Activated B cell treated with CpG ODN at 0.5 μM for 24 hours (primary cell): ENCODE data around the gene PRRT1. TPM values are rescaled to one million over a fixed set of nuclear protein-coding genes. Genes with fewer than 3 reads are reported as not detected.

ENCODE experiments used
- ATAC-seq: fragments of 200-7000 bp; cut with Tn5 transposase; one replicate; pipeline ENCODE4 v1.10.0; 2021; ENCODE audit warnings: low read depth, mild to moderate bottlenecking, moderate library complexity
- CTCF ChIA-PET: fragments of 350-600 bp; sonication (Branson Sonifier 250); formaldehyde crosslinking; loops from one replicate; lab custom pipeline; 2021; ENCODE audit warnings: antibody characterized with exemption; lab: Charles Lee
- POLR2A ChIA-PET: fragments of 350-600 bp; sonication (Branson Sonifier 250); formaldehyde crosslinking; loops from one replicate; lab custom pipeline; 2021; ENCODE audit warnings: antibody characterized with exemption; lab: Charles Lee
- DNase-seq: peaks from one replicate; pipeline ENCODE4 v3.0.0; 2022
- H3K27ac Mint-ChIP-seq: one replicate; pipeline ENCODE4 v1.8.0; 2020; ENCODE audit warnings: mixed read lengths
- H3K27me3 Mint-ChIP-seq: one replicate; pipeline ENCODE4 v1.8.0; 2021; ENCODE audit warnings: mixed read lengths
- H3K36me3 Mint-ChIP-seq: one replicate; pipeline ENCODE4 v1.8.0; 2021; ENCODE audit warnings: low read depth, mixed read lengths
- H3K4me1 Mint-ChIP-seq: one replicate; pipeline ENCODE4 v1.8.0; 2021; ENCODE audit warnings: mixed read lengths
- H3K4me3 Mint-ChIP-seq: one replicate; pipeline ENCODE4 v1.8.0; 2020; ENCODE audit warnings: mild to moderate bottlenecking, mixed read lengths
- H3K9me3 Mint-ChIP-seq: one replicate; pipeline ENCODE4 v1.8.0; 2020; ENCODE audit warnings: mixed read lengths
- intact Hi-C: fragments of 100-400 bp; cut with micrococcal nuclease; formaldehyde crosslinking; loops from one replicate; pipeline ENCODE4 v1.15.1; 2024
- total RNA-seq: library from RNA; stranded (reverse); gene quantifications from 2 replicates; pipeline ENCODE4 v1.2.3, GENCODE V29; 2022
- TF ChIP-seq, protein P1 (sequence below): fragments of 200-600 bp; IDR thresholded peaks from one replicate; pipeline ENCODE4 v1.8.0; 2022; ENCODE audit warnings: antibody characterized with exemption, mild to moderate bottlenecking

The PRRT1 gene
- total RNA-seq, 1 donor from 2014 or later = not detected

DNA sequence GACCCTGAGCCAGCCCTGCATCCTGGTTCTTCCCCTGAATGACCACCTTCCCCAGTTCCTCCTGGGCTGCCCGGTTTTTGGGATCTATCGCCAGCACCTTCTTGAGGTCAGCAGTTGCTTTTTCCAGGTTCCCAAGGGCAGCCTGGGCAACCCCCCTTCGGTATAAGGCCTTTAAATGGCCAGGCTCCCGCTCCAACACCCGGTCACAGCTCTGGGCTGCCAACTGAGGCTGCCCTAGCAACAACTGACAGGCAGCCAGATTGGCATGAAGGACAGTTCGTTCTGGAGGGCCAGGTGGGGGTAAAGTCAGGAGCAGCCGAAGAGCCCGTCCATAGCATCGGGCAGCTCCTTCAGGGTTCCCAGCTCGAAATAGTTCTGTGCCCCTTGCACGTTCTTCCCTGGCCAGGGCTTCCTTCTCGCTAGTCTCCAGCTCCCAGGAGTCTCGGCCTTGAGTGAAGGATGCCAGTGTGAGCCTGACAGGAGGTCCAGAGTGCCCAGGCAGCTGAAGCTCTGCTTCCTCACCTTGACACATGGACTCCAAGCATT, 22.9 kb downstream of the PRRT1 start:
- H3K36me3 Mint-ChIP-seq = peaks cover 40% of the 10 kb centered on the region

GRCh38 chr6:32127717-32128592, 23.8 kb downstream of the PRRT1 start, which contains the start of gene ATF6B:
Gene ATF6B, minus strand, starts transcription at chr6:32128246. Its CDS starts 39 bp downstream, at chr6:32128207.
- H3K4me3 Mint-ChIP-seq = peak within 1 kb of the TSS; percentile 99
- peak; percentile 92 for ATAC-seq
- CTCF ChIA-PET = interaction anchor here (0.6 to 4.3 kb wide), 5 partner anchors 10 to 740 kb away, joined by 3 to 28 read pairs (median 3); partner anchors contain the start of gene TAP2
- no peaks in the 10 kb centered on the region for H3K9me3 Mint-ChIP-seq
- TF ChIP-seq, protein P1, sequence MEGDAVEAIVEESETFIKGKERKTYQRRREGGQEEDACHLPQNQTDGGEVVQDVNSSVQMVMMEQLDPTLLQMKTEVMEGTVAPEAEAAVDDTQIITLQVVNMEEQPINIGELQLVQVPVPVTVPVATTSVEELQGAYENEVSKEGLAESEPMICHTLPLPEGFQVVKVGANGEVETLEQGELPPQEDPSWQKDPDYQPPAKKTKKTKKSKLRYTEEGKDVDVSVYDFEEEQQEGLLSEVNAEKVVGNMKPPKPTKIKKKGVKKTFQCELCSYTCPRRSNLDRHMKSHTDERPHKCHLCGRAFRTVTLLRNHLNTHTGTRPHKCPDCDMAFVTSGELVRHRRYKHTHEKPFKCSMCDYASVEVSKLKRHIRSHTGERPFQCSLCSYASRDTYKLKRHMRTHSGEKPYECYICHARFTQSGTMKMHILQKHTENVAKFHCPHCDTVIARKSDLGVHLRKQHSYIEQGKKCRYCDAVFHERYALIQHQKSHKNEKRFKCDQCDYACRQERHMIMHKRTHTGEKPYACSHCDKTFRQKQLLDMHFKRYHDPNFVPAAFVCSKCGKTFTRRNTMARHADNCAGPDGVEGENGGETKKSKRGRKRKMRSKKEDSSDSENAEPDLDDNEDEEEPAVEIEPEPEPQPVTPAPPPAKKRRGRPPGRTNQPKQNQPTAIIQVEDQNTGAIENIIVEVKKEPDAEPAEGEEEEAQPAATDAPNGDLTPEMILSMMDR = no peak
- H3K27me3 Mint-ChIP-seq = no peaks in the 10 kb centered on the region
- H3K27ac Mint-ChIP-seq = peak within 1 kb of the TSS; percentile 95
- peaks cover 53% of the 10 kb centered on the region for H3K4me1 Mint-ChIP-seq
- POLR2A ChIA-PET = interaction anchor here (0.6 to 4.3 kb wide), 14 partner anchors 9 to 844 kb away, joined by 3 to 59 read pairs (median 5); partner anchors contain the start of genes AGPAT1, DXO, GPSM3 and PBX2
- DNase-seq = peak; percentile 81
- peaks cover 48% of the 10 kb centered on the region for H3K36me3 Mint-ChIP-seq
- intact Hi-C loops = loop anchor here (1.0 to 5.0 kb wide), 4 partner anchors 62 to 1284 kb away; partner anchors contain the start of genes CSNK2B, EHMT2, LY6G5B and PBX2

More for the DNA sequence above, 22.9 kb downstream of the PRRT1 start:
- TF ChIP-seq, protein P1 = no peak
- intact Hi-C loops = loop anchor here (1.0 to 5.0 kb wide), 4 partner anchors 61 to 1283 kb away; partner anchors contain the start of genes CSNK2B, EHMT2, LY6G5B and PBX2
- H3K27ac Mint-ChIP-seq = peak overlapping the region; percentile 95
- H3K4me3 Mint-ChIP-seq = peak overlapping the region; percentile 99
- no peaks in the 10 kb centered on the region for H3K9me3 Mint-ChIP-seq
- ChIA-PET CTCF (interaction anchor here (1.0 to 4.3 kb wide), 4 partner anchors 11 to 710 kb away, joined by 3 to 28 read pairs (median 4); partner anchors contain the start of gene TAP2), POLR2A (interaction anchor here (0.5 to 4.3 kb wide), 12 partner anchors 10 to 843 kb away, joined by 3 to 59 read pairs (median 5); partner anchors contain the start of genes AGPAT1, DXO, GPSM3 and PBX2)
- peaks cover 53% of the 10 kb centered on the region for H3K4me1 Mint-ChIP-seq
- no peak for DNase-seq
- ATAC-seq = no peak
- no peaks in the 10 kb centered on the region for H3K27me3 Mint-ChIP-seq

- Mint-ChIP-seq H3K9me3 (no peaks in the 10 kb centered on the region), H3K27me3 (no peaks in the 10 kb centered on the region), H3K4me3 (peak overlapping the region; percentile 99), H3K36me3 (peaks cover 52% of the 10 kb centered on the region), H3K4me1 (peaks cover 53% of the 10 kb centered on the region), H3K27ac (peak overlapping the region; percentile 95)
- DNase-seq (no peak), ATAC-seq (no peak)
- TF ChIP-seq, protein P1 = no peak
- POLR2A ChIA-PET = interaction anchor here (0.7 to 4.3 kb wide), 10 partner anchors 8 to 726 kb away, joined by 3 to 59 read pairs (median 4); partner anchors contain the start of genes AGPAT1, GPSM3, PBX2 and PSMB9
- intact Hi-C loops = loop anchor here (5.0 kb wide), 2 partner anchors 460 to 1285 kb away; partner anchors contain the start of genes CSNK2B, LY6G5B and PHF1
- CTCF ChIA-PET = interaction anchor here (4.3 kb wide), 1 partner anchor 9 kb away, joined by 28 read pairs; no protein-coding TSS in a partner anchor
Measured at GRCh38 chr6:32127409-32127716, 24.4 kb downstream of the PRRT1 start.

GRCh38 chr6:32126880-32127279, 24.9 kb downstream of the PRRT1 start:
- TF ChIP-seq, protein P1 = no peak
- ATAC-seq (no peak), DNase-seq (no peak)
- peaks cover 53% of the 10 kb centered on the region for H3K4me1 Mint-ChIP-seq
- no peaks in the 10 kb centered on the region for H3K9me3 Mint-ChIP-seq
- no peak overlapping the region for H3K27ac Mint-ChIP-seq
- ChIA-PET CTCF (interaction anchor here (4.3 kb wide), 1 partner anchor 9 kb away, joined by 28 read pairs; no protein-coding TSS in a partner anchor), POLR2A (interaction anchor here (0.7 to 4.3 kb wide), 5 partner anchors 10 to 292 kb away, joined by 3 to 59 read pairs (median 5); partner anchors contain the start of genes AGPAT1, GPSM3, PBX2 and RNF5)
- intact Hi-C loops = loop anchor here (5.0 kb wide), 2 partner anchors 460 to 1285 kb away; partner anchors contain the start of genes CSNK2B, LY6G5B and PHF1
- peak overlapping the region; percentile 99 for H3K4me3 Mint-ChIP-seq
- peaks cover 56% of the 10 kb centered on the region for H3K36me3 Mint-ChIP-seq
- H3K27me3 Mint-ChIP-seq = no peaks in the 10 kb centered on the region
